NT2/D1 (cell line): ENCODE results near the gene ABCA7.

ENCODE experiments used
- SUZ12 ChIP-seq: IDR thresholded peaks from 2 replicates; pipeline ENCODE4 v1.6.1; 2011; ENCODE audit not compliant: insufficient read length, insufficient read depth; ENCODE audit errors: extremely low read depth
- YY1 ChIP-seq: IDR thresholded peaks from 2 replicates; pipeline ENCODE4 v1.6.1; 2011; ENCODE audit not compliant: insufficient read length, insufficient read depth
- ZNF274 ChIP-seq: IDR thresholded peaks from 2 replicates; pipeline ENCODE4 v1.6.1; 2011; ENCODE audit warnings: mild to moderate bottlenecking, low read depth, low read length

DNA sequence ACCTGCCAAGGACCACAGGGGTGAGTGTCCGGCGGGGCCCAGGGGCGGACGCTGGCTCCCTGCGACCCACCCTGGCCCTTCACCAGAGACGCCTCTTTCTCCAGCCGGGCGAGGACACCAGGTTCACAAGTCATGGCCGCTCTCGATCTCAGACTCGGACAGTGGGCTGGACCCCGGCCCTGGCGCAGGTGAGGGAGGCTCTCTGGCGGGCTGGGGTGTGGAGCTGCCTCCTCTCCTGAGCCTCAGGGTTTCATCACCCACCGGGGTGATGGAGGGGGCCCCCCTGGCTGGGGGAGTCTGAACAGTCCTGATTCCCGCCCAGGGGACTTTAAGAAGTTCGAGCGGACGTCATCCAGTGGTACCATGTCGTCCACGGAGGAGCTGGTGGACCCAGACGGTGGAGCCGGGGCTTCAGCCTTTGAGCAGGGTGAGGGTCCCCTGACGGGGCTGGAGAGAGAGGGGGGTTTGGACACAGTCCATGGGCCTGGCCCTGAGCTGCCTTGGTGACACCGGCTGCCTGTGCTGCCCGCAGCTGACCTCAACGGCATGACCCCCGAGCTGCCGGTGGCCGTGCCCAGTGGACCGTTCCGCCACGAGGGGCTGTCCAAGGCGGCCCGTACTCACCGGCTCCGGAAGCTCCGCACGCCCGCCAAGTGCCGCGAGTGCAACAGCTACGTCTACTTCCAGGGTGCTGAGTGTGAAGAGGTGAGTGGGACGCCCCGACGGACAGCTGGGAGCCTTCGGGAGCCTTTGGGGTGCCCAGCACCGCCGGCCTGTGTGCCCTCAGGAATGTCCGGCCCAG, 40.7 kb downstream of the ABCA7 start:
- TF ChIP-seq ZNF274 (no peak), YY1 (no peak), SUZ12 (no peak)
